DMS153 treated with DMSO at 0.1 percent for 48 hours (cell line): ENCODE measurements around the gene NRN1L.

ENCODE experiments used
- DNase-seq: peaks from one replicate; lab custom pipeline; 2025; ENCODE audit not compliant: unreplicated experiment; lab: John Stamatoyannopoulos, UW

Gene NRN1L

DNA sequence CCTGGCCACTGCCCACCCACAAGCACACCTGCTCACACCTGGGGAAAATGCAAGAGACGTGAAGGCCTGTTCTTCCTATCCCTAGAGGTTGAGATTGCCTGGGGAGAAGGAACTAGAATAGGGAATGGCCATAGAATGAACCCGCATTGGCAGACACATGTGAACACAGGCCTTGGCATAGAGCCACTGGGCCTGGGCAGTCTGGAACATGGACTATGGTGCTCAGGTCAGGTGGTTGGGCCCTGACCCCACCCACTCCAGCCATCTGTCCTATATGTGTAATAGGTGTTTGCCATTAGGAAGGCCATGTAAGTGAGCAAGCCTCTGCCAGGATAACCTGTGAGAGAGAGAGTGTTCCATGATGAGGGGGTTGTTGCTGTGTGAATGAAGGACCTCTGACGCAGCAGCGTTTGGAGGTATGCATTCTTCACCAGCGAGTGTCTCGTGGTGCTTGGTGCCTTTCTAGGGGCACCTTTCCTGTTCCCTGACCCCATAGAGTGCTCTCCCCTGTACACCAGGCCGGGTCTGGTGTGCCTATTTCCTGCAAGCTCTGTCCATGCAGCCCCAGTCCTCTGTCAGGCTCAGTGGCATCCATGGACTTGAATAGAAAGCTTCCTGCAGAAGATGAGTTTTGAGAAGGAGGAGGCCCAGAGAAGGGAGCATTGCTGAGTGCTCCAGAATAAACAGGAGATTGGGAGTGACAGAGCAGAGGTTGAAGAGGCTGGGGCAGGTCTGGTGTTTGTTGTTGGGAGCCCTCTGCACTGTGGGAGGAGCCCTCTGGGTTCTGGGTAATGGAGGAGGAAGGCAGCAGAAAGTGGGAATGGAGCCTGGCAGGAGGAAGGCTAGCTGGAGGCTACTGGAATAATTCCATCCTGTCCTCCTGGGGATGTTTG, 31.4 kb downstream of the NRN1L start:
- DNase-seq, result no peak

GRCh38 chr16:67917140-67917851, 32.6 kb downstream of the NRN1L start:
- DNase-seq, result no peak

DNA sequence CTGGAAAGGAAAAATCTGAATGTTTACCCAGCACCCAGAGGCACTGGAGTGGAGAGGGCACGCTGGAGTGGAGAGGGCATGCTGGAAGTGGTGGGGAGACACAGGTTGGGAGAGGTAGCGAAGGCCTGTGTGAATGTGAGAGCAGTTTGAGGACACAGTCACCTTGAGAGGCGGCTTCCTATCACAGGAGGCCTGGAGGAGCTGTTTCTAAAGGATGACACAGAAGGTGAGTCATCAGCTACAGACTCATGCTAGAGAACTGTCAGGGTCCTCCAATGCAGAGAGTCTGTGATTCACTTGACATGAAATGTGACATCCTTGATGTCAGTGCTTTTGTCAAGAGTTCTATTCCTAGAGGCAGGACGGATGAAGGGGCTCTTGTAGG, 33.2 kb downstream of the NRN1L start:
- no peak for DNase-seq

- peak; percentile 50 for DNase-seq
Measured at GRCh38 chr16:67919622-67920221, 35.0 kb downstream of the NRN1L start.

GRCh38 chr16:67922221-67922620, 37.5 kb downstream of the NRN1L start:
- DNase-seq, result no peak

DNA sequence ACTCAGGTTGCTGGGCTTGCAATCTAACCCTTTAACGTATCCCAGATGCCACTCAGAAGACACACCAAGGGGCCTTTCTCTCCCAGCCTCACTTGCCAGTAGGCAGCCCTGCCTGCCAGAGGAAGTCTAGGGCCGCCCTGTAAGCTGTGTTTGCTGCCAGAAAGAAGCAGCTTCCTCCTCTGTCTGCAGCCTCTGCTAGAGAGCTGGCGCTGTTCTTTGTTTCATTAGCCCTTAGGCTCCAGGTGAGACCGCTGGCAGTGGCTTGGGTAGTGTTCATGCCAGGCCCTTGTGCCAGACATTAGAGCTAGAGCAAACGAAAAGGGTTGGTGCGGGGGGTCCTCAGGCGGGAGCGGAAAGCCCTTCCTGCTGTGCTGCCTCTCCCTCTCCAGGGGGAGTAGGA, 38.1 kb downstream of the NRN1L start:
- DNase-seq, result peak; percentile 79

DNA sequence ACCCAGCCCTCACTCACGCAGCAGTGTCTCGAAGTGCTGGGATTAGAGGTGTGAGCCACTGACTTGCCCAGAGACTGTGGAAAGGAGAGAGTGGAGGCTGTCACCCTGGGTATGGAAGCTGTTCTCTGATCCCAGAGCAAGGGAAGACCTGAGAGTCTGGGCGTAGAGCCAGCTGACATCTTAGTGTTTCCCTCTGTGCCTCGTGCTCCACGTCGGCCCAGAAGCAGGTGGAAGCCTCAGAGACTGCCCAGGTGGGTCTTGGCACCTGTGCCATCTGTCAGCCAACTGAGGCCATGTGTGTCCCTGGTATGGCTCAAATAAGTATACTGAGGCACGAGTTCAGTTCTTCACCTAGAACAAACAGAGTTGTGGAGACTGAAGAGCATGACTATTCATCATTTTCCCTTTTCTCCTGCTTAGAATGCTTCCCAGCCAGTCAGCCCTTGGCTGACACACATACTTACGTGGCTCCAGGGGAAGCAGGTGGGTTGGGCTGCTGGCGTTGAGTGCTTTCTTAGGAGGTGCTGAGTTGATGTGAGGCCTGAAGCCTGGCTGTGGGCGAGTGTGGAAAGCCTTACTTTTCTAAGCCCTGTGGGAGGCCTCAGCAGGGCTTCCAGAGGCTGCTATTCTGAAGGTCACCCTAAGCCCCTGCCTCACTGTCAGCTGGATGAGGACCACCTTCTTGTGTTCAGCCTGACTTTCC, 38.9 kb downstream of the NRN1L start:
- peak; percentile 45 for DNase-seq

GRCh38 chr16:67924140-67924906, 39.6 kb downstream of the NRN1L start:
- no peak for DNase-seq

GRCh38 chr16:67926181-67926750, 41.6 kb downstream of the NRN1L start:
- DNase-seq, result peak; percentile 96

GRCh38 chr16:67927131-67927941, 42.7 kb downstream of the NRN1L start:
- no peak for DNase-seq

- DNase-seq, result no peak
Measured at GRCh38 chr16:67928147-67928546, 43.5 kb downstream of the NRN1L start.

- peak; percentile 70 for DNase-seq
Measured at GRCh38 chr16:67928561-67929364, 44.1 kb downstream of the NRN1L start.

DNA sequence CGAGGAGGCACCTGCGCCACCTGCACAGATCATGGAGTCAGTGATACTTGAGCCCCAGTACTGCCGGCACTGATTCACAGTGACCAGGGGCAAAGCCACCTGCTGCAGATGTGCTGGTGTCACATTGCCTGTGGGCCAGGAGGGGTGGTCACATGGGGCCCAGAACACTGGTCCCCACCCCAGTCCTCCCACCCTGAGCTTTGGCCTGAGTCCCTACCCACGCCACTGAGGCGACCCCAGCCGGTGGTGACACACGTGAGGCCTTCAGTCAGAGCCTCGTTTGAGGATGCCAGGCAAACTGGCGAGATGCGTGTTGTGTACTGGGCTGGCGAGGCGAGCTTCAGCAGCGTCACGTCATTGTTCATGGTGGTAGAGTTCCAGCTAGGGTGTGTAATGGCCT, 45.5 kb downstream of the NRN1L start:
- no peak for DNase-seq

- DNase-seq, result no peak
Measured at GRCh38 chr16:67930678-67931211, 46.1 kb downstream of the NRN1L start.

- no peak for DNase-seq
Measured at GRCh38 chr16:67931712-67932461, 47.2 kb downstream of the NRN1L start, which contains the start of gene CTRL. Gene CTRL, minus strand, starts transcription at chr16:67931862. Its CDS starts 10 bp downstream, at chr16:67931852.

GRCh38 chr16:67932462-67932840, 47.8 kb downstream of the NRN1L start:
- no peak for DNase-seq

DNA sequence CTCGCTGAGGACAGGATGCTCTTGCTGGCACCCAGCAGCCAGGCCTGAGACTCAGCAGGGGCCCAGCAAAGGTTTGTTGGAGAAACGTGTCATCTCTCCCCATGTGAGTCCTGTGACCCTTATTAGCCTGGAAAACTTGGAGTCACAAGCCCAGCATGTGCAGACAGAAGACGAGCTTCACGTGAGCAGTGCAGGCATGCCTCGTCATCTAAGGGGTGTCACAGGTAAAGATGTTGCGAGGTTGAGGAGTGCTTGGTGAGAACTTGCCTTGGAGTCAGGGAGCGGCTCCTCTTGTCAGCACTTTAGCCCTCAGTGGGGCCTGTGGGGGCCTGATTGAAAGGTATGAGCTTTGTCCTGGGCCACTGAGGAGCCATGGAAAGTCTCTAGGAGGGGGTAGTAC, 49.1 kb downstream of the NRN1L start:
- DNase-seq, result no peak
